ENCODE measurements around the gene FOXN3.
A peak's percentile ranks its signal among the peaks of the same experiment; 100 is the strongest.

FOXN3 gene

DNA sequence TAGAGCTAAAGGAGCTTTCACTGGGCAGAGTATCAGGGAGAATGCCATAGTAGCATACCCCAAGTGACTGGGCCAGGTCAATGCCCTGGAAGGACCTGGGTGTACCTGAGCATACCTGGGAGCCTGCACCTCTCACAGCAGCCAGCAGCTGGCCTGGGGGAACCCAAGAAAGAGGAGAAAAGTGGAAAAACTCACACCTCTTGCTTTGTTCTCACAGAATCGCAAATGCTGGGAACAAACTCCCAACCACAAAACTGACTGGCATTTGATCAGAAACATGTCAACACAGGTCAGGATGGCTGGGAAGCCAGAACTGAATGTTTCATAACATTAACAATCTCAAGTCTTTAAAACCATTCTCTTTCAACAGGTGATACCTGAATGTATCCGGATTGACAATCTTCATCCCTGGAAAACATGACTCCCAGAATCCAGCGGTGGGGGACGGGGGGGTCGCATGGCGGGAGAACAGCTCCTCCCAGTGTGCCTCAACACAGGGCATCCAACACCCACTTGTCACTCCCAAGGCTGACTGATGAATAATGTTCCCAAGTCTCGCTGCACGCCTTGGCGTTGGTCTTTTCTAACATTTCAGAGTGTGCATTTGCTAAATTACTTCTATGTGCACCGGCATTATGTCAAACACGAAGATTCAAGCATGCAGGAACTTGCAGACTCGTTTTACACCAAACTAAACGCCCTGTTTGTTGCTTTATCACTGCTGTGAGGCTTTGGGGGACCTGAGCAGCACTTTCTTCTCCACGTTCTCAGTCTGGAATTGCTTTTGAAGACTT, 7.9 kb downstream of the FOXN3 start:
- H3K27ac ChIP-seq (ENCODE audit: low read length) = no peak overlapping the region
- no peaks in the 10 kb centered on the region for H3K27me3 ChIP-seq (ENCODE audit: control insufficient read depth in 1 of 2, insufficient read depth in 2 of 2, low read length in 2 of 2)
- no peak overlapping the region for H3K9ac ChIP-seq (ENCODE audit: low read length in 2 of 2)
- no peaks in the 10 kb centered on the region for H3K9me3 ChIP-seq (ENCODE audit: control insufficient read depth in 2 of 2, low read length in 2 of 2)
- peaks cover 8 to 10% of the 10 kb centered on the region in 2 donors for H3K36me3 ChIP-seq (ENCODE audit: control insufficient read depth in 2 of 2, insufficient read depth in 2 of 2, low read length in 2 of 2)
- H3K4me3 ChIP-seq (ENCODE audit: low read length in 2 of 2) = peak overlapping the region; percentile 16 to 35
- peaks cover 16% of the 10 kb centered on the region for H3K4me1 ChIP-seq (ENCODE audit: control insufficient read depth, insufficient read depth, low read length)

DNA sequence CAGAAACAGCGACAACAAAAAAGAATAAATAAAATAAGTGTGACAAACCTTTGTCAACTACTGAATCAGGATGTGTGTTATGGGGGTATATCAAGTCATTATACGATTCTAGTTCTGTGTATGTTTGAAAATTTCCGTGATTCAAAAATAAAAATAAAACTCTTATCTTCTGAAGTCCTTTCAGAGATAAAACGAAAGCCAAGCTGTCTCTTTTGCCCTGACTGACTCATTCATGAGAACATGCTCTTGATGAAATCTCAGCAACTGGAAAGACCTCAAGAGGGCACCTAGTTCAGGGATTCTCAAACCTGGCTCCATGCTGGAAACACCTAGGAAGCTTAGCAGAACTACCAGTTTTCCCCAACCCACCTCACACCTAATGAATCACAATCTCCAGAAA, 9.2 kb downstream of the FOXN3 start:
- no peak overlapping the region for H3K9ac ChIP-seq (ENCODE audit: low read length in 2 of 2)
- H3K4me3 ChIP-seq (ENCODE audit: low read length in 2 of 2) = no peak overlapping the region
- H3K4me1 ChIP-seq (ENCODE audit: control insufficient read depth, insufficient read depth, low read length) = peaks cover 16% of the 10 kb centered on the region
- no peaks in the 10 kb centered on the region for H3K27me3 ChIP-seq (ENCODE audit: control insufficient read depth in 1 of 2, insufficient read depth in 2 of 2, low read length in 2 of 2)
- peaks cover 9 to 10% of the 10 kb centered on the region in 2 donors for H3K36me3 ChIP-seq (ENCODE audit: control insufficient read depth in 2 of 2, insufficient read depth in 2 of 2, low read length in 2 of 2)
- no peaks in the 10 kb centered on the region for H3K9me3 ChIP-seq (ENCODE audit: control insufficient read depth in 2 of 2, low read length in 2 of 2)
- H3K27ac ChIP-seq (ENCODE audit: low read length) = no peak overlapping the region

DNA sequence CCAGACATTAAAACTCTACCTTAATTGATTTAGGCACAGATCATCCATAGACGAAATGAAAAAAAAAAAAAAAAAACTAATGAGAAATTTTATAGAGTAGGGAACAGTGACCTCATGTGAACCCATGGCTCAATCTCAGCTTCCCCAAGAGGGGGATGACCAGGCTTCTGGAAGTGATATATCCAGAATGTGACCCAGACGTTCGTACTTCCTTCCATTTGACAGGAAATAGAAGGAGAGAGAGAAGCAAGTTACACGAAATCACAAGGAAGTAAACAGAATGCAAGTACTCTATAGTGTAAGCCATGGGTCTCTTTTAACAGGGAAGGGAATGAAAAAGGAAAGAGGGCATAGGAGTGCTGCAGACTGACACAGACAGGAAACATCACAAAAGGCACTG, 10.1 kb downstream of the FOXN3 start:
- H3K4me1 ChIP-seq (ENCODE audit: control insufficient read depth, insufficient read depth, low read length) = peaks cover 16% of the 10 kb centered on the region
- no peaks in the 10 kb centered on the region for H3K27me3 ChIP-seq (ENCODE audit: control insufficient read depth in 1 of 2, insufficient read depth in 2 of 2, low read length in 2 of 2)
- no peak overlapping the region for H3K27ac ChIP-seq (ENCODE audit: low read length)
- H3K36me3 ChIP-seq (ENCODE audit: control insufficient read depth in 2 of 2, insufficient read depth in 2 of 2, low read length in 2 of 2) = peaks cover 6 to 7% of the 10 kb centered on the region in 2 donors
- H3K9me3 ChIP-seq (ENCODE audit: control insufficient read depth in 2 of 2, low read length in 2 of 2) = no peaks in the 10 kb centered on the region
- no peak overlapping the region for H3K4me3 ChIP-seq (ENCODE audit: low read length in 2 of 2)
- H3K9ac ChIP-seq (ENCODE audit: low read length in 2 of 2) = no peak overlapping the region

DNA sequence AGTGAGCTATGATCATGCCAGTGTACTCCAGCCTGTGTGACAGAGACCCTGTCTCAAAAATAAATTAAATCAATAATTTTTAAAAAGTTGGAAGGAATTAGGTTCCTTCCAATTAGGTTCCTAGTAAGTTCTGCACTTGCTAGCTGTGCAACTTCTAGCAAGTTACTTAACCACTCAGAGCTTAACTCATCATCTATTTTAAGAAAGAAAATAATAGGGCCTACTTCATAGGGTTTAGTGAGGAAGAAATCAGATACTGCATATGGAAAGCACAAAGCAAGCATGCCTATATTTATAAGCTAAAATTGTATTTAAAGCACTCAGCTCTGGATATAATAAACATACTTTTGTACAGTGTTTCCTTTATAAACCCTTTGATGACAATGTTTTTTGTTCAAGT, 10.7 kb downstream of the FOXN3 start:
- H3K9ac ChIP-seq (ENCODE audit: low read length in 2 of 2) = no peak overlapping the region
- H3K36me3 ChIP-seq (ENCODE audit: control insufficient read depth in 2 of 2, insufficient read depth in 2 of 2, low read length in 2 of 2) = peaks cover 5 to 6% of the 10 kb centered on the region in 2 donors
- H3K4me3 ChIP-seq (ENCODE audit: low read length in 2 of 2) = no peak overlapping the region
- no peak overlapping the region for H3K27ac ChIP-seq (ENCODE audit: low read length)
- H3K4me1 ChIP-seq (ENCODE audit: control insufficient read depth, insufficient read depth, low read length) = peaks cover 16% of the 10 kb centered on the region
- no peaks in the 10 kb centered on the region for H3K27me3 ChIP-seq (ENCODE audit: control insufficient read depth in 1 of 2, insufficient read depth in 2 of 2, low read length in 2 of 2)
- no peaks in the 10 kb centered on the region for H3K9me3 ChIP-seq (ENCODE audit: control insufficient read depth in 2 of 2, low read length in 2 of 2)

DNA sequence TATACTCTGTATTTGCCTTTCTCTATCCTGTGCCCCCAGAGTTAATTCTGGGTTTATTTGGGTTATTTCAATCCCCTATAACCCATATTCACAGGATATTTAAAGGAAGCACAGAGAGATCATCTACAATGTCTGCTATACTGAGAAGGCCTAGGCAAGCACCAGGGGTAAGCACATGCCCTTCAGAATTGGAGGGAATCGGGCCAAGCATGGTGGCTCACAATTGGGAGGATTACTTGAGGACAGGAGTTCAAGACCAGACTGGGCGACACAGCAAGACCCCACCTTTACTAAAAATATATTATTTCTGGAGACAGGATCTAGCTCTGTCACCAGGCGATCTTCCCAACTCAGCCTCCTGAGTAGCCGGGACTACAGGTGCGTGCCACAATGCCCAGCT, 11.3 kb downstream of the FOXN3 start:
- peaks cover 16% of the 10 kb centered on the region for H3K4me1 ChIP-seq (ENCODE audit: control insufficient read depth, insufficient read depth, low read length)
- H3K36me3 ChIP-seq (ENCODE audit: control insufficient read depth in 2 of 2, insufficient read depth in 2 of 2, low read length in 2 of 2) = peaks cover 4 to 6% of the 10 kb centered on the region in 2 donors
- H3K9me3 ChIP-seq (ENCODE audit: control insufficient read depth in 2 of 2, low read length in 2 of 2) = no peaks in the 10 kb centered on the region
- no peak overlapping the region for H3K9ac ChIP-seq (ENCODE audit: low read length in 2 of 2)
- no peak overlapping the region for H3K27ac ChIP-seq (ENCODE audit: low read length)
- H3K4me3 ChIP-seq (ENCODE audit: low read length in 2 of 2) = no peak overlapping the region
- H3K27me3 ChIP-seq (ENCODE audit: control insufficient read depth in 1 of 2, insufficient read depth in 2 of 2, low read length in 2 of 2) = no peaks in the 10 kb centered on the region

DNA sequence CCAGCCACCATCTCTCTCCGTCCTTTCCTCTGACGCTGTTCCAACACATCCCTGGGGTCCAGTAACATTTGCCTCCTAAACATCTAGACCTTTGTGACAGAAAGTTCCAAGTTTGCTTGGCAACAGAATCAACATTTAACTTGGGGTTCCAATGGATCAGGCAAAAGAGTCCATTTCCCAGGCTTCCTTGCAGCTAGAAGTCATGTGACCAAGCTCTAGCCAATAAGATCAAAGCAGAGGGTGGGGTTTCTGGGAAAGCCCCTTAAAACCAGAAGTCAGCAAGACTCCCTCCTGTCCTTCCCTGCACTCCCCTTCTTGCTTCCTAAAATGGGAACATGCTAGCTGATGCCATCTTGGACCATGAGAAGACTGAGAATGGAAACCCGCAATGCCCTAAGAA, 14.7 kb downstream of the FOXN3 start:
- H3K4me3 ChIP-seq (ENCODE audit: low read length in 2 of 2) = no peak overlapping the region
- no peak overlapping the region for H3K27ac ChIP-seq (ENCODE audit: low read length)
- H3K9me3 ChIP-seq (ENCODE audit: control insufficient read depth in 2 of 2, low read length in 2 of 2) = no peaks in the 10 kb centered on the region
- H3K36me3 ChIP-seq (ENCODE audit: control insufficient read depth in 2 of 2, insufficient read depth in 2 of 2, low read length in 2 of 2) = peaks cover 3 to 4% of the 10 kb centered on the region in 2 donors
- H3K4me1 ChIP-seq (ENCODE audit: control insufficient read depth, insufficient read depth, low read length) = peaks cover 18% of the 10 kb centered on the region
- no peak overlapping the region for H3K9ac ChIP-seq (ENCODE audit: low read length in 2 of 2)
- no peaks in the 10 kb centered on the region for H3K27me3 ChIP-seq (ENCODE audit: control insufficient read depth in 1 of 2, insufficient read depth in 2 of 2, low read length in 2 of 2)

DNA sequence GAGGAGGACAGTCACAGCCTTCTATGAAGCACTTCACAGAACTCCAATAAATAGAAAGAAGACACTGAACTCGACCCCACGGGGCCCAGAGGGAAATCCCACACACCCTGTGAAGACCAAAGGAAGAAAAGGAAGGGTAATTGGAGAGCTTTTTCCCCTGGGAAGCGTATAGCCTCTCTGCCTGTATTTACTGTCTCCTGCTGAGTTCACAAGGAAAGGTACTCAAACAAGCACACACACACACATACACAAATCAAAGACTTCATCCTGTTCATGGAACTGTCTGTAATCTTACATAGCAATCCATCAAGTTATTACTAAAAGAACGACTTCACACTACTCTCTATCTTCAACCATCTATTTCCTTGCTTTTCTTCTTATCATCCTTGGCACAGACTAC, 15.3 kb downstream of the FOXN3 start:
- H3K4me1 ChIP-seq (ENCODE audit: control insufficient read depth, insufficient read depth, low read length) = peaks cover 15% of the 10 kb centered on the region

DNA sequence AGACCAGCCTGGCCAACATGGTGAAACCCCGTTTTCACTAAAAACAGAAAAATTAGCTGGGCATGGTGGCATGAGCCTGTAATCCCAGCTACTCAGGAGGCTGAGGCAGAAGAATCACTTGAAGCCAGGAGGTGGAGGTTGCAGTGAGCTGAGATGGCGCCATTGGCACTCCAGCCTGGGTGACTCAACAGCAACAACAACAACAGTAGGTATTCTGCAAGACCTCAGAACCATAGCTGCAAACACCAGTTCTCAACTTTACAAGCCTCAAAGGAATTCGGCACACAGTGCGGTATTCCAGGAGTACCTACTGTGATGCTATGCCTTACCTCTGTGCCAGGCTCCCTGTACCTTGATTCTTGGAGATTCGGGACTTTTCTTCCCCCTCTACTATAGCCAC, 15.8 kb downstream of the FOXN3 start:
- Histone ChIP-seq H3K9me3 (ENCODE audit: control insufficient read depth in 2 of 2, low read length in 2 of 2) (no peaks in the 10 kb centered on the region), H3K36me3 (ENCODE audit: control insufficient read depth in 2 of 2, insufficient read depth in 2 of 2, low read length in 2 of 2) (peaks cover 3 to 4% of the 10 kb centered on the region in 2 donors), H3K9ac (ENCODE audit: low read length in 2 of 2) (no peak overlapping the region), H3K4me1 (ENCODE audit: control insufficient read depth, insufficient read depth, low read length) (peaks cover 15% of the 10 kb centered on the region), H3K4me3 (ENCODE audit: low read length in 2 of 2) (no peak overlapping the region), H3K27ac (ENCODE audit: low read length) (no peak overlapping the region), H3K27me3 (ENCODE audit: control insufficient read depth in 1 of 2, insufficient read depth in 2 of 2, low read length in 2 of 2) (no peaks in the 10 kb centered on the region)

More for the DNA sequence above, 15.3 kb downstream of the FOXN3 start:
- Histone ChIP-seq H3K27me3 (ENCODE audit: control insufficient read depth in 1 of 2, insufficient read depth in 2 of 2, low read length in 2 of 2) (no peaks in the 10 kb centered on the region), H3K27ac (ENCODE audit: low read length) (no peak overlapping the region), H3K4me3 (ENCODE audit: low read length in 2 of 2) (no peak overlapping the region), H3K36me3 (ENCODE audit: control insufficient read depth in 2 of 2, insufficient read depth in 2 of 2, low read length in 2 of 2) (peaks cover 3 to 4% of the 10 kb centered on the region in 2 donors), H3K9me3 (ENCODE audit: control insufficient read depth in 2 of 2, low read length in 2 of 2) (no peaks in the 10 kb centered on the region), H3K9ac (ENCODE audit: low read length in 2 of 2) (no peak overlapping the region)

DNA sequence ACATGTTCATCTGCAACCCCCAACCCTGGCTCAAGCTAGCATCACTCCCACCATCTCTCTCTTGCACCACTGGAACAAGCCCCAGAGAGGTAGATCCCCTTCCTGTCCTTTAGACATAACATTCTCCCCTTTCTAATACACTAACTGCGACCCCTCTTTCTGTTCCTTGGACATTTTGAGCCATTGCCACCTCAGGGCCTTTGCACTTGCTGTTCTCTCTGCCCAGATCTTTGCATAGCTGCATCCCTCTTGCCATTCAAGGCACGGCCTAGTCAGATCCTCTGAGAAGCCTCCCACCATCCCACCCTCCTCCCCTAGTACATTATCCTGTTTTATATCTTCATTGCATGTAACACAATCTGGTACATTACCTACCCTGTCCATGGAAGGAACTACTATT, 16.5 kb downstream of the FOXN3 start:
- no peak overlapping the region for H3K4me3 ChIP-seq (ENCODE audit: low read length in 2 of 2)
- no peak overlapping the region for H3K9ac ChIP-seq (ENCODE audit: low read length in 2 of 2)
- no peaks in the 10 kb centered on the region for H3K9me3 ChIP-seq (ENCODE audit: control insufficient read depth in 2 of 2, low read length in 2 of 2)
- no peak overlapping the region for H3K27ac ChIP-seq (ENCODE audit: low read length)
- H3K27me3 ChIP-seq (ENCODE audit: control insufficient read depth in 1 of 2, insufficient read depth in 2 of 2, low read length in 2 of 2) = no peaks in the 10 kb centered on the region
- H3K4me1 ChIP-seq (ENCODE audit: control insufficient read depth, insufficient read depth, low read length) = peaks cover 15% of the 10 kb centered on the region
- H3K36me3 ChIP-seq (ENCODE audit: control insufficient read depth in 2 of 2, insufficient read depth in 2 of 2, low read length in 2 of 2) = peaks cover 2 to 3% of the 10 kb centered on the region in 2 donors

DNA sequence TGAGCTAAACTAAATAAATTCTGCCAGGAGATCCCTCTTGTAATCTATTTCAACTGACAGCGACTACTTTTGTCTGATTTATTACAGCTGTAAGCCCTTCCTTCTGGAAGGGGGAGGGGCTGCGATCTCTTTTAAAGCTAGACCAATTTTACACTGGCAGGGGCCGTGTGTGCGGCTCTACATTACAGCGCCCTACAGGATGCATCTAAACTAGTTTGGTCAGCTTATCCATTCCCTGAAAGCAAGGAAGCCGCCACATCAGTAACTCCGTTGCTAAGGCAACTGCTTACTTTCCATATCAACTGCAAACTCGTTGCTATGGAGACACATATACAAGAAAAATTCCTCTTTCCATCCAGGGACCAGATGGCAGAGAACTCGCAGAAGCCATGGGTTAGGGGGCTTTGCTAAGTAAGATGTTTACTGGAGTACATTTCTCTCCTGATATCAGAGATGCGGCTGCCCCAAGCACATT, 17.4 kb downstream of the FOXN3 start:
- Histone ChIP-seq H3K27ac (ENCODE audit: low read length) (no peak overlapping the region), H3K4me3 (ENCODE audit: low read length in 2 of 2) (peak overlapping the region in 1 of 2 donors; percentile 55), H3K4me1 (ENCODE audit: control insufficient read depth, insufficient read depth, low read length) (peaks cover 20% of the 10 kb centered on the region), H3K9me3 (ENCODE audit: control insufficient read depth in 2 of 2, low read length in 2 of 2) (no peaks in the 10 kb centered on the region), H3K36me3 (ENCODE audit: control insufficient read depth in 2 of 2, insufficient read depth in 2 of 2, low read length in 2 of 2) (peaks cover 0 to 3% of the 10 kb centered on the region in 2 donors), H3K27me3 (ENCODE audit: control insufficient read depth in 1 of 2, insufficient read depth in 2 of 2, low read length in 2 of 2) (no peaks in the 10 kb centered on the region), H3K9ac (ENCODE audit: low read length in 2 of 2) (no peak overlapping the region)

DNA sequence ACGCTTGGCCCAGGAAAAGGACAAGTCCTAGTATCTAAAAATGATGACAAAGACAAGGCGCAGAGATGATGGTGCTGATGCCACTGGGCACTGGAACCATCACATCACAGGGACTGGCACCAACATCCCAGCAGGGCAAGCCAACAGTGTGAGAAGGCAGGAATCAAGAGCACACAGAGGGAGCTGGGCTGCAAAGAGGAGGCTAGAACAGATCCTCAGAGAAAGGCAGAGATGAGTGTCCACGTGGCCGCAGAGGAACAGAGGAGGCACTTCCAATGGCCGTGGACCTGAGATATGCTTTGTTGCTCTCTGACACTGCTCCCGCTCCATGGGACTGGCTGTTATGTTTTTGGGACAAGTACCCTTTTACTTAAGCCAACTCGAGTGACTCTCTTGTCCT, 17.9 kb downstream of the FOXN3 start:
- peak overlapping the region in 1 of 2 donors; percentile 55 for H3K4me3 ChIP-seq (ENCODE audit: low read length in 2 of 2)
- peaks cover 21% of the 10 kb centered on the region for H3K4me1 ChIP-seq (ENCODE audit: control insufficient read depth, insufficient read depth, low read length)
- no peaks in the 10 kb centered on the region for H3K27me3 ChIP-seq (ENCODE audit: control insufficient read depth in 1 of 2, insufficient read depth in 2 of 2, low read length in 2 of 2)
- peak overlapping the region; percentile 49 for H3K27ac ChIP-seq (ENCODE audit: low read length)
- no peak overlapping the region for H3K9ac ChIP-seq (ENCODE audit: low read length in 2 of 2)
- no peaks in the 10 kb centered on the region for H3K9me3 ChIP-seq (ENCODE audit: control insufficient read depth in 2 of 2, low read length in 2 of 2)
- peaks cover 0 to 3% of the 10 kb centered on the region in 2 donors for H3K36me3 ChIP-seq (ENCODE audit: control insufficient read depth in 2 of 2, insufficient read depth in 2 of 2, low read length in 2 of 2)
